Measurements from ENCODE around the gene SGCD. TPM values are rescaled to one million over a fixed set of nuclear protein-coding genes. Genes with fewer than 3 reads are reported as not detected.

The SGCD gene
- polyA plus RNA-seq, 1 of the 3 experiments (the other 2 are of a cell fraction) = 0.87 TPM

GRCh38 chr5:156541582-156541981 lies 214.6 kb downstream of the SGCD start:
- H3K9me2 ChIP-seq = no peaks in the 10 kb centered on the region
- H3K79me2 ChIP-seq (ENCODE audit: insufficient read depth) = no peaks in the 10 kb centered on the region
- no peaks in the 10 kb centered on the region for H4K20me1 ChIP-seq (ENCODE audit: insufficient read depth)
- 26% methylated on average over 2 of the region's 2 CpGs for WGBS (ENCODE audit: low lambda C conversion rate)
- CTCF ChIA-PET = no interaction called here
- peaks cover 0 to 7% of the 10 kb centered on the region in 2 experiments; a peak in 2 of 4 replicates for H3K4me1 ChIP-seq (ENCODE audit: control insufficient read depth in 1 of 2, insufficient read depth in 2 of 2, low read depth in 1 of 2, low read length in 1 of 2)
- H3K27me3 ChIP-seq (ENCODE audit: insufficient read depth) = no peaks in the 10 kb centered on the region
- H3K27ac ChIP-seq (ENCODE audit: low read depth in 2 of 2, low read length in 1 of 2) = no peak overlapping the region
- TF ChIP-seq RXRA (IDR thresholded peaks at IDR 0.05; ENCODE audit: borderline replicate concordance, low read depth) (no peak), NFIC (IDR thresholded peaks at IDR 0.05; ENCODE audit: borderline replicate concordance) (no peak), YY1 (IDR thresholded peaks at IDR 0.05; ENCODE audit: low read depth) (no peak), FOSL2 (IDR thresholded peaks at IDR 0.05; ENCODE audit: borderline replicate concordance, low read depth) (no peak)
- H3F3A ChIP-seq (replicated peaks; ENCODE audit: insufficient read depth) = no peaks in the 10 kb centered on the region
- no peak overlapping the region for H3K4me3 ChIP-seq (ENCODE audit: low read depth in 2 of 2, low read length in 1 of 2)
- H3K4me2 ChIP-seq = no peak overlapping the region
- POLR2A ChIA-PET = no interaction called here
- no peak overlapping the region for H3K9ac ChIP-seq
- no peak for DNase-seq
- H3K9me3 ChIP-seq = no peaks in the 10 kb centered on the region
- H2AFZ ChIP-seq (ENCODE audit: low read depth) = no peak overlapping the region
- no peaks in the 10 kb centered on the region for H3K36me3 ChIP-seq (replicated peaks in 1 of 2; ENCODE audit: control insufficient read depth in 1 of 2, insufficient read depth in 2 of 2, low read length in 1 of 2)

- CTCF ChIA-PET = no interaction called here
Measured at GRCh38 chr5:156543348-156544145, 216.6 kb downstream of the SGCD start.

More at GRCh38 chr5:156543348-156544145, 216.6 kb downstream of the SGCD start:
- POLR2A ChIA-PET = no interaction called here
- 36% methylated on average over 5 of the region's 5 CpGs for WGBS (ENCODE audit: low lambda C conversion rate)
- H3K9me2 ChIP-seq = no peaks in the 10 kb centered on the region
- no peaks in the 10 kb centered on the region for H4K20me1 ChIP-seq (ENCODE audit: insufficient read depth)
- H3K4me3 ChIP-seq (ENCODE audit: low read depth in 2 of 2, low read length in 1 of 2) = no peak overlapping the region
- no peaks in the 10 kb centered on the region for H3F3A ChIP-seq (replicated peaks; ENCODE audit: insufficient read depth)
- no peak overlapping the region for H2AFZ ChIP-seq (ENCODE audit: low read depth)
- no peaks in the 10 kb centered on the region for H3K9me3 ChIP-seq
- H3K27me3 ChIP-seq (ENCODE audit: insufficient read depth) = no peaks in the 10 kb centered on the region
- no peak for TF ChIP-seq ZBTB33 (IDR thresholded peaks at IDR 0.05; ENCODE audit: borderline replicate concordance, low read depth)
- 0 out of 2 replicates have a peak, but pooled peaks have one; percentile 10 for TF ChIP-seq RAD21 (IDR thresholded peaks at IDR 0.05; ENCODE audit: low read length)
- TF ChIP-seq TCF12 (IDR thresholded peaks at IDR 0.05) = no peak
- TF ChIP-seq CHD2 (IDR thresholded peaks at IDR 0.05; ENCODE audit: low read length, partially characterized antibody) = peak; percentile 15
- TF ChIP-seq TAF1 (IDR thresholded peaks at IDR 0.05; ENCODE audit: borderline replicate concordance, low read depth, low read length) = no peak
- TF ChIP-seq RCOR1 (IDR thresholded peaks at IDR 0.05; ENCODE audit: low read length) = peak; percentile 67; the same call in 1 of the 2 replicates
- peak in 1 of 2 experiments; percentile 80; a peak in 2 of 4 replicates for TF ChIP-seq EP300 (IDR thresholded peaks at IDR 0.05; ENCODE audit: borderline replicate concordance in 1 of 2, low read depth in 1 of 2, low read length in 1 of 2)
- TF ChIP-seq GATA2 (CRISPR knock-in tag; IDR thresholded peaks at IDR 0.05) = peak; percentile 95
- H3K27ac ChIP-seq (ENCODE audit: low read depth in 2 of 2, low read length in 1 of 2) = peak overlapping the region in 1 of 2 experiments; percentile 55; a peak in 2 of 4 replicates
- H3K4me2 ChIP-seq = no peak overlapping the region
- no peaks in the 10 kb centered on the region for H3K36me3 ChIP-seq (replicated peaks in 1 of 2; ENCODE audit: control insufficient read depth in 1 of 2, insufficient read depth in 2 of 2, low read length in 1 of 2)
- H3K9ac ChIP-seq = no peak overlapping the region
- peaks cover 0 to 7% of the 10 kb centered on the region in 2 experiments; a peak in 2 of 4 replicates for H3K4me1 ChIP-seq (ENCODE audit: control insufficient read depth in 1 of 2, insufficient read depth in 2 of 2, low read depth in 1 of 2, low read length in 1 of 2)
- DNase-seq = peak; percentile 50
- no peaks in the 10 kb centered on the region for H3K79me2 ChIP-seq (ENCODE audit: insufficient read depth)

Data from SK-N-SH (cell line).